HS-27A (cell line): ENCODE data around the gene SEMA6D.
A peak's percentile ranks its signal among the peaks of the same experiment; 100 is the strongest.

Source experiments
- DNase-seq: peaks from one replicate; pipeline ENCODE4 v3.0.0-alpha.2; 2012; ENCODE audit warnings: low read depth, missing footprints

The SEMA6D gene

GRCh38 chr15:47743886-47744285 lies 26.6 kb downstream of the SEMA6D start:
- DNase-seq, result no peak

GRCh38 chr15:47744496-47744895 lies 27.2 kb downstream of the SEMA6D start:
- DNase-seq, result no peak

GRCh38 chr15:47744973-47745372 lies 27.7 kb downstream of the SEMA6D start:
- no peak for DNase-seq

GRCh38 chr15:47746516-47746915 lies 29.2 kb downstream of the SEMA6D start:
- no peak for DNase-seq

GRCh38 chr15:47750030-47750739 lies 32.9 kb downstream of the SEMA6D start:
- DNase-seq, result peak; percentile 59

- DNase-seq, result no peak
Observed at GRCh38 chr15:47750740-47751262, 33.5 kb downstream of the SEMA6D start.

- DNase-seq, result no peak
Observed at GRCh38 chr15:47753591-47753990, 36.3 kb downstream of the SEMA6D start.

- no peak for DNase-seq
Observed at GRCh38 chr15:47754312-47754711, 37.0 kb downstream of the SEMA6D start.

- no peak for DNase-seq
Observed at GRCh38 chr15:47755941-47756340, 38.6 kb downstream of the SEMA6D start.

GRCh38 chr15:47756872-47757271 lies 39.6 kb downstream of the SEMA6D start:
- DNase-seq, result peak; percentile 64

- DNase-seq, result no peak
Observed at GRCh38 chr15:47757331-47757730, 40.0 kb downstream of the SEMA6D start.

GRCh38 chr15:47762621-47763020 lies 45.3 kb downstream of the SEMA6D start:
- no peak for DNase-seq

- DNase-seq, result no peak
Observed at GRCh38 chr15:47764666-47765065, 47.4 kb downstream of the SEMA6D start.

GRCh38 chr15:47766406-47766805 lies 49.1 kb downstream of the SEMA6D start:
- no peak for DNase-seq

GRCh38 chr15:47767035-47767434 lies 49.7 kb downstream of the SEMA6D start:
- no peak for DNase-seq

- DNase-seq, result no peak
Observed at GRCh38 chr15:47768735-47769134, 51.4 kb downstream of the SEMA6D start.

GRCh38 chr15:47769166-47769565 lies 51.9 kb downstream of the SEMA6D start:
- DNase-seq, result no peak

- no peak for DNase-seq
Observed at GRCh38 chr15:47773143-47773542, 55.8 kb downstream of the SEMA6D start.

GRCh38 chr15:47778263-47778770 lies 61.0 kb downstream of the SEMA6D start:
- no peak for DNase-seq

- no peak for DNase-seq
Observed at GRCh38 chr15:47780971-47781370, 63.7 kb downstream of the SEMA6D start.

- no peak for DNase-seq
Observed at GRCh38 chr15:47781527-47781926, 64.2 kb downstream of the SEMA6D start.

GRCh38 chr15:47784820-47785219 lies 67.5 kb downstream of the SEMA6D start:
- no peak for DNase-seq

GRCh38 chr15:47786371-47786770 lies 69.1 kb downstream of the SEMA6D start:
- DNase-seq, result no peak

GRCh38 chr15:47787875-47788274 lies 70.6 kb downstream of the SEMA6D start:
- DNase-seq, result no peak
